ENCODE data around the gene ADCY10. TPM values are rescaled to one million over a fixed set of nuclear protein-coding genes. Genes with fewer than 3 reads are reported as not detected.

Gene ADCY10
- total RNA-seq, 1 experiment from 2014 or later = 0.10 TPM

- Histone ChIP-seq H3K27ac (ENCODE audit: low read length) (no peak overlapping the region), H3K36me3 (ENCODE audit: control insufficient read depth, insufficient read depth, low read length) (no peaks in the 10 kb centered on the region), H3K4me3 (ENCODE audit: low read depth in 2 of 2, low read length in 2 of 2) (no peak overlapping the region), H3K4me1 (ENCODE audit: control insufficient read depth, insufficient read depth, low read length) (no peaks in the 10 kb centered on the region), H3K27me3 (ENCODE audit: control insufficient read depth, insufficient read depth, low read length) (no peaks in the 10 kb centered on the region), H3K9me3 (ENCODE audit: control insufficient read depth, insufficient read depth, low read depth, low read length) (no peaks in the 10 kb centered on the region)
- TF ChIP-seq TCF7L2 (IDR thresholded peaks at IDR 0.05; ENCODE audit: low read depth, low read length) (no peak), CTCF (IDR thresholded peaks at IDR 0.05) (no peak), POLR2AphosphoS5 (IDR thresholded peaks at IDR 0.05; ENCODE audit: low read depth, low read length) (no peak), SIN3A (IDR thresholded peaks at IDR 0.05; ENCODE audit: borderline replicate concordance, insufficient read depth, low read depth, low read length) (no peak), REST (IDR thresholded peaks at IDR 0.05; ENCODE audit: insufficient read depth in 1 of 2, low read depth in 2 of 2, low read length in 1 of 2) (no peak)
- BruUV-seq (replicated peaks) = no TSS peak
- no peak for ATAC-seq
- in situ Hi-C loops (cut with HindIII; ENCODE audit: low pct_unique_long_range_greater_than_20kb, low sequenced_read_pairs) (no loop called here), intact Hi-C loops (cut with micrococcal nuclease; ENCODE audit: unreplicated experiment) (no loop called here)
- POLR2A ChIA-PET = no interaction called here
- no peak for DNase-seq (ENCODE audit: low read depth, low spot score)
- CTCF ChIA-PET = no interaction called here
Measured at GRCh38 chr1:167798952-167799351, 115.0 kb downstream of the ADCY10 start.

- ChIA-PET POLR2A (no interaction called here), CTCF (no interaction called here)
- Histone ChIP-seq H3K4me1 (ENCODE audit: control insufficient read depth, insufficient read depth, low read length) (no peaks in the 10 kb centered on the region), H3K36me3 (ENCODE audit: control insufficient read depth, insufficient read depth, low read length) (no peaks in the 10 kb centered on the region), H3K27ac (ENCODE audit: low read length) (no peak overlapping the region), H3K27me3 (ENCODE audit: control insufficient read depth, insufficient read depth, low read length) (no peaks in the 10 kb centered on the region), H3K9me3 (ENCODE audit: control insufficient read depth, insufficient read depth, low read depth, low read length) (no peaks in the 10 kb centered on the region), H3K4me3 (ENCODE audit: low read depth in 2 of 2, low read length in 2 of 2) (no peak overlapping the region)
- DNase-seq (ENCODE audit: low read depth, low spot score) = no peak
- intact Hi-C loops (cut with micrococcal nuclease; ENCODE audit: unreplicated experiment) = no loop called here
- BruUV-seq (replicated peaks) = no TSS peak
- in situ Hi-C loops (cut with HindIII; ENCODE audit: low pct_unique_long_range_greater_than_20kb, low sequenced_read_pairs) = no loop called here
- TF ChIP-seq SIN3A (IDR thresholded peaks at IDR 0.05; ENCODE audit: borderline replicate concordance, insufficient read depth, low read depth, low read length) (no peak), POLR2AphosphoS5 (IDR thresholded peaks at IDR 0.05; ENCODE audit: low read depth, low read length) (no peak), REST (IDR thresholded peaks at IDR 0.05; ENCODE audit: insufficient read depth in 1 of 2, low read depth in 2 of 2, low read length in 1 of 2) (no peak), CTCF (IDR thresholded peaks at IDR 0.05) (no peak), TCF7L2 (IDR thresholded peaks at IDR 0.05; ENCODE audit: low read depth, low read length) (no peak)
- ATAC-seq = peak; percentile 75; the same call in 1 of the 2 replicates
Measured at GRCh38 chr1:167797015-167797414, 116.9 kb downstream of the ADCY10 start.
